HepG2 (cell line): Measurements from ENCODE around the gene ELFN1.

Experiments used
- CTCF ChIP-seq: sonication (generic); formaldehyde crosslinking; IDR thresholded peaks from 2 replicates; pipeline ENCODE4 v1.5.0; 2020; ENCODE audit warnings: mild to moderate bottlenecking, missing genetic modification reagents, moderate library complexity
- FOXA1 ChIP-seq, 2 experiments: fragments of 450-650 bp in 1 of 2; sonication (generic) in 1 of 2; formaldehyde crosslinking in 1 of 2; IDR thresholded peaks; 2 replicates each; pipeline versions ENCODE4 v1.4.0 to v1.6.1; 2016 to 2020; ENCODE audit warnings: missing genetic modification reagents in 1 of 2
- MLX ChIP-seq: IDR thresholded peaks from 2 replicates; pipeline ENCODE4 v1.6.1; 2016
- SRSF4 ChIP-seq: fragments of 200-400 bp; formaldehyde crosslinking; IDR thresholded peaks from one replicate; pipeline ENCODE4 v1.6.1; 2018; ENCODE audit warnings: mild to moderate bottlenecking, low read depth, low read length, moderate library complexity; ENCODE audit not compliant: poor library complexity, severe bottlenecking
- ZSCAN29 ChIP-seq: sonication (generic); formaldehyde crosslinking; conservative IDR thresholded peaks from 2 replicates; pipeline ENCODE4 v1.4.0; 2020; ENCODE audit warnings: mild to moderate bottlenecking, missing genetic modification reagents

GRCh38 chr7:1715671-1716074 is 45.6 kb downstream of the ELFN1 start:
- no peak for TF ChIP-seq CTCF (CRISPR knock-in tag)
- no peak for TF ChIP-seq MLX (CRISPR knock-in tag)
- no peak for TF ChIP-seq ZSCAN29 (CRISPR knock-in tag)
- TF ChIP-seq SRSF4: no peak
- TF ChIP-seq FOXA1 (IDR thresholded peaks at IDR 0.05): no peak
- TF ChIP-seq FOXA1 (CRISPR knock-in tag; IDR thresholded peaks at IDR 0.05): no peak
